Measurements from ENCODE around the gene TENM3.
"Not testable (repeated sequence)": the region's sequence is repeated elsewhere in the genome, so short reads cannot be mapped to it uniquely, and the experiment has no call there.

Gene TENM3

GRCh38 chr4:182228991-182229577, 14.1 kb upstream of the TENM3 start:
- DNase-seq (ENCODE audit: low read depth) = no peak

- no peak for DNase-seq (ENCODE audit: low read depth)
These were observed 12.9 kb upstream of the TENM3 start for GRCh38 chr4:182230256-182230655.

GRCh38 chr4:182231080-182231479, 12.1 kb upstream of the TENM3 start:
- DNase-seq (ENCODE audit: low read depth) = no peak

- no peak for DNase-seq (ENCODE audit: low read depth)
These were observed 11.7 kb upstream of the TENM3 start for GRCh38 chr4:182231496-182231895.

- DNase-seq (ENCODE audit: low read depth) = no peak
These were observed 9.7 kb upstream of the TENM3 start for GRCh38 chr4:182233310-182234090.

- no peak for DNase-seq (ENCODE audit: low read depth)
These were observed 8.0 kb upstream of the TENM3 start for GRCh38 chr4:182235021-182235795.

- DNase-seq (ENCODE audit: low read depth) = no peak
These were observed 7.0 kb upstream of the TENM3 start for GRCh38 chr4:182236186-182236585.

GRCh38 chr4:182237010-182237409, 6.2 kb upstream of the TENM3 start:
- not testable (repeated sequence) for DNase-seq (ENCODE audit: low read depth)

GRCh38 chr4:182238355-182238931, 4.8 kb upstream of the TENM3 start:
- DNase-seq (ENCODE audit: low read depth) = no peak

GRCh38 chr4:182240161-182241130, 2.8 kb upstream of the TENM3 start:
- DNase-seq (ENCODE audit: low read depth) = no peak

GRCh38 chr4:182242260-182242659, 942 bp upstream of the TENM3 start:
- DNase-seq (ENCODE audit: low read depth) = not testable (repeated sequence)

- DNase-seq (ENCODE audit: low read depth) = no peak
These were observed 415 bp upstream of the TENM3 start for GRCh38 chr4:182242787-182243186.

- no peak for DNase-seq (ENCODE audit: low read depth)
These were observed 1.8 kb downstream of the TENM3 start for GRCh38 chr4:182245041-182245440.

GRCh38 chr4:182245541-182246215, 2.5 kb downstream of the TENM3 start:
- no peak for DNase-seq (ENCODE audit: low read depth)

GRCh38 chr4:182246401-182247205, 3.4 kb downstream of the TENM3 start:
- DNase-seq (ENCODE audit: low read depth) = no peak

GRCh38 chr4:182248295-182248694, 5.1 kb downstream of the TENM3 start:
- DNase-seq (ENCODE audit: low read depth) = no peak

- no peak for DNase-seq (ENCODE audit: low read depth)
These were observed 7.2 kb downstream of the TENM3 start for GRCh38 chr4:182250446-182250845.

- no peak for DNase-seq (ENCODE audit: low read depth)
These were observed 7.9 kb downstream of the TENM3 start for GRCh38 chr4:182251116-182251515.

GRCh38 chr4:182252220-182252619, 9.0 kb downstream of the TENM3 start:
- no peak for DNase-seq (ENCODE audit: low read depth)

Data from stimulated activated CD8-positive, alpha-beta memory T cell treated with anti-CD3 and anti-CD28 coated beads, Interleukin-4, amount 100 ng/mL, for 24 hours (primary cell).